ENCODE measurements around the gene SLC9B1. TPM values are rescaled to one million over a fixed set of nuclear protein-coding genes. Genes with fewer than 3 reads are reported as not detected.
A peak's percentile ranks its signal among the peaks of the same experiment; 100 is the strongest.
"Not testable (repeated sequence)": the region's sequence is repeated elsewhere in the genome, so short reads cannot be mapped to it uniquely, and the experiment has no call there.

SLC9B1 gene
- total RNA-seq, 2 donors from 2014 or later = 1.1 to 1.4 TPM

GRCh38 chr4:102897610-102898009, 121.9 kb downstream of the SLC9B1 start:
- DNase-seq (ENCODE audit: low spot score); intact Hi-C loops (cut with DNase I): not testable (repeated sequence)

- DNase-seq (ENCODE audit: low spot score); intact Hi-C loops (cut with DNase I): not testable (repeated sequence)
These were observed 123.0 kb downstream of the SLC9B1 start for GRCh38 chr4:102896547-102896946.

- intact Hi-C loops (cut with DNase I); DNase-seq (ENCODE audit: low spot score): not testable (repeated sequence)
These were observed 129.6 kb downstream of the SLC9B1 start for GRCh38 chr4:102889866-102890265.

- DNase-seq (ENCODE audit: low spot score); intact Hi-C loops (cut with DNase I): not testable (repeated sequence)
These were observed 130.9 kb downstream of the SLC9B1 start for GRCh38 chr4:102888570-102888969.

GRCh38 chr4:102883278-102883677, 136.2 kb downstream of the SLC9B1 start:
- no peak for DNase-seq (ENCODE audit: low spot score)
- intact Hi-C loops (cut with DNase I) = no loop called here

- intact Hi-C loops (cut with DNase I) = no loop called here
- DNase-seq (ENCODE audit: low spot score) = no peak
These were observed 138.2 kb downstream of the SLC9B1 start for GRCh38 chr4:102881343-102881742.

- DNase-seq (ENCODE audit: low spot score) = no peak
- intact Hi-C loops (cut with DNase I) = no loop called here
These were observed 140.6 kb downstream of the SLC9B1 start for GRCh38 chr4:102878901-102879300.

GRCh38 chr4:102878349-102878748, 141.2 kb downstream of the SLC9B1 start:
- not testable (repeated sequence) for DNase-seq (ENCODE audit: low spot score)

GRCh38 chr4:102877477-102878106, 141.9 kb downstream of the SLC9B1 start:
- DNase-seq (ENCODE audit: low spot score); intact Hi-C loops (cut with DNase I): not testable (repeated sequence)

More at GRCh38 chr4:102878349-102878748, 141.2 kb downstream of the SLC9B1 start:
- intact Hi-C loops (cut with DNase I) = not testable (repeated sequence)

GRCh38 chr4:102871772-102872171, 147.7 kb downstream of the SLC9B1 start:
- intact Hi-C loops (cut with DNase I) = no loop called here
- no peak for DNase-seq (ENCODE audit: low spot score)

GRCh38 chr4:102869569-102870197, 149.8 kb downstream of the SLC9B1 start:
- intact Hi-C loops (cut with DNase I) = loop anchor here in 1 of 2 donors (5.0 kb wide), 1 partner anchor 42 kb away; the partner anchor contains the start of gene UBE2D3
- DNase-seq (ENCODE audit: low spot score) = no peak

- DNase-seq (ENCODE audit: low spot score) = peak; percentile 98
- intact Hi-C loops (cut with DNase I) = loop anchor here in 1 of 2 donors (5.0 kb wide), 1 partner anchor 42 kb away; the partner anchor contains the start of gene UBE2D3
These were observed 150.5 kb downstream of the SLC9B1 start, which contains the start of gene CISD2 for GRCh38 chr4:102868781-102869568. CISD2 (plus strand) TSS chr4:102868992; CDS start chr4:102869085, 93 bp downstream.

GRCh38 chr4:102868153-102868780, 151.2 kb downstream of the SLC9B1 start:
- peak; percentile 81 for DNase-seq (ENCODE audit: low spot score)
- intact Hi-C loops (cut with DNase I) = loop anchor here in 1 of 2 donors (5.0 kb wide), 1 partner anchor 41 kb away; the partner anchor contains the start of gene UBE2D3

- no peak for DNase-seq (ENCODE audit: low spot score)
- intact Hi-C loops (cut with DNase I) = loop anchor here in 1 of 2 donors (5.0 kb wide), 1 partner anchor 40 kb away; the partner anchor contains the start of gene UBE2D3
These were observed 152.0 kb downstream of the SLC9B1 start for GRCh38 chr4:102867278-102868152.

GRCh38 chr4:102865327-102865726, 154.2 kb downstream of the SLC9B1 start:
- intact Hi-C loops (cut with DNase I) = loop anchor here in 1 of 2 donors (5.0 kb wide), 1 partner anchor 38 kb away; the partner anchor contains the start of gene UBE2D3
- not testable (repeated sequence) for DNase-seq (ENCODE audit: low spot score)

- no peak for DNase-seq (ENCODE audit: low spot score)
- intact Hi-C loops (cut with DNase I) = no loop called here
These were observed 156.8 kb downstream of the SLC9B1 start for GRCh38 chr4:102862747-102863146.

GRCh38 chr4:102862016-102862415, 157.5 kb downstream of the SLC9B1 start:
- intact Hi-C loops (cut with DNase I) = no loop called here
- no peak for DNase-seq (ENCODE audit: low spot score)

All from posterior vena cava (tissue), 2 donors.